ENCODE data around the gene CCZ1.
"Not testable (repeated sequence)": the region's sequence is repeated elsewhere in the genome, so short reads cannot be mapped to it uniquely, and the experiment has no call there.

- TF ChIP-seq, protein P1, sequence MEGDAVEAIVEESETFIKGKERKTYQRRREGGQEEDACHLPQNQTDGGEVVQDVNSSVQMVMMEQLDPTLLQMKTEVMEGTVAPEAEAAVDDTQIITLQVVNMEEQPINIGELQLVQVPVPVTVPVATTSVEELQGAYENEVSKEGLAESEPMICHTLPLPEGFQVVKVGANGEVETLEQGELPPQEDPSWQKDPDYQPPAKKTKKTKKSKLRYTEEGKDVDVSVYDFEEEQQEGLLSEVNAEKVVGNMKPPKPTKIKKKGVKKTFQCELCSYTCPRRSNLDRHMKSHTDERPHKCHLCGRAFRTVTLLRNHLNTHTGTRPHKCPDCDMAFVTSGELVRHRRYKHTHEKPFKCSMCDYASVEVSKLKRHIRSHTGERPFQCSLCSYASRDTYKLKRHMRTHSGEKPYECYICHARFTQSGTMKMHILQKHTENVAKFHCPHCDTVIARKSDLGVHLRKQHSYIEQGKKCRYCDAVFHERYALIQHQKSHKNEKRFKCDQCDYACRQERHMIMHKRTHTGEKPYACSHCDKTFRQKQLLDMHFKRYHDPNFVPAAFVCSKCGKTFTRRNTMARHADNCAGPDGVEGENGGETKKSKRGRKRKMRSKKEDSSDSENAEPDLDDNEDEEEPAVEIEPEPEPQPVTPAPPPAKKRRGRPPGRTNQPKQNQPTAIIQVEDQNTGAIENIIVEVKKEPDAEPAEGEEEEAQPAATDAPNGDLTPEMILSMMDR (IDR thresholded peaks at IDR 0.05), result not testable (repeated sequence)
- TF ChIP-seq EP300, POLR2A (IDR thresholded peaks at IDR 0.05): not testable (repeated sequence)
These were observed 31.8 kb downstream of the CCZ1 start for GRCh38 chr7:5930290-5930689.

Measured in sigmoid colon (tissue), 4 donors.